ENCODE measurements around the gene MCCD1.

GRCh38 chr6:31545291-31545690, 16.5 kb downstream of the MCCD1 start:
- TF ChIP-seq CTCF (conservative IDR thresholded peaks at IDR 0.05 in 1 of 2, IDR thresholded peaks at IDR 0.05 in 1 of 2; ENCODE audit: extremely low read depth in 1 of 2, insufficient read depth in 1 of 2, low read depth in 1 of 2, low read length in 2 of 2) (no peak), EZH2 (IDR thresholded peaks at IDR 0.05; ENCODE audit: borderline replicate concordance, low read length) (no peak)
